Activated CD4-positive, CD25-positive, alpha-beta regulatory T cell treated with anti-CD3 and anti-CD28 coated beads, Interleukin-2, amount 50 U/mL, for 24 hours (primary cell): ENCODE measurements around the gene MYBPC2.
A peak's percentile ranks its signal among the peaks of the same experiment; 100 is the strongest.
"Not testable (repeated sequence)": the region's sequence is repeated elsewhere in the genome, so short reads cannot be mapped to it uniquely, and the experiment has no call there.

Source experiments
- ATAC-seq, 2 donors: fragments of 150-1000 bp; cut with Tn5 transposase; one replicate each; pipeline ENCODE4 v1.10.0; 2021; ENCODE audit warnings: mild to moderate bottlenecking in 1 of 2, moderate library complexity in 1 of 2

Gene MYBPC2

GRCh38 chr19:50428772-50429463 is 3.8 kb upstream of the MYBPC2 start:
- no peak for ATAC-seq

- ATAC-seq = no peak
These were observed 1.8 kb upstream of the MYBPC2 start for GRCh38 chr19:50430888-50431342.

GRCh38 chr19:50431343-50432220 is 1.1 kb upstream of the MYBPC2 start:
- peak; percentile 94 to 95 for ATAC-seq

- no peak for ATAC-seq
These were observed 799 bp downstream of the MYBPC2 start for GRCh38 chr19:50433201-50434180.

- ATAC-seq = no peak
These were observed 1.8 kb downstream of the MYBPC2 start for GRCh38 chr19:50434525-50434924.

- ATAC-seq = no peak
These were observed 2.5 kb downstream of the MYBPC2 start for GRCh38 chr19:50435221-50435620.

- no peak for ATAC-seq
These were observed 2.9 kb downstream of the MYBPC2 start for GRCh38 chr19:50435627-50436026.

GRCh38 chr19:50437862-50438449 is 5.3 kb downstream of the MYBPC2 start:
- no peak for ATAC-seq

- not testable (repeated sequence) for ATAC-seq
These were observed 6.4 kb downstream of the MYBPC2 start for GRCh38 chr19:50439130-50439529.

GRCh38 chr19:50444059-50444458 is 11.4 kb downstream of the MYBPC2 start:
- ATAC-seq = no peak

- ATAC-seq = no peak
These were observed 14.4 kb downstream of the MYBPC2 start for GRCh38 chr19:50447053-50447452.

- ATAC-seq = no peak
These were observed 15.1 kb downstream of the MYBPC2 start for GRCh38 chr19:50447750-50448149.

- no peak for ATAC-seq
These were observed 16.7 kb downstream of the MYBPC2 start for GRCh38 chr19:50449236-50449899.

GRCh38 chr19:50450369-50451222 is 17.9 kb downstream of the MYBPC2 start:
- ATAC-seq = no peak

- no peak for ATAC-seq
These were observed 18.5 kb downstream of the MYBPC2 start for GRCh38 chr19:50451223-50451534.

- no peak for ATAC-seq
These were observed 20.6 kb downstream of the MYBPC2 start for GRCh38 chr19:50453243-50453642.

GRCh38 chr19:50455992-50456391 is 23.3 kb downstream of the MYBPC2 start:
- ATAC-seq = no peak

GRCh38 chr19:50457300-50457699 is 24.6 kb downstream of the MYBPC2 start:
- ATAC-seq = no peak

- ATAC-seq = no peak
These were observed 25.8 kb downstream of the MYBPC2 start for GRCh38 chr19:50458396-50459066.

GRCh38 chr19:50459067-50459456 is 26.4 kb downstream of the MYBPC2 start:
- ATAC-seq = no peak
